ENCODE results near the gene LYRM7.
A peak's percentile ranks its signal among the peaks of the same experiment; 100 is the strongest.
"Not testable (repeated sequence)": the region's sequence is repeated elsewhere in the genome, so short reads cannot be mapped to it uniquely, and the experiment has no call there.

Gene LYRM7

DNA sequence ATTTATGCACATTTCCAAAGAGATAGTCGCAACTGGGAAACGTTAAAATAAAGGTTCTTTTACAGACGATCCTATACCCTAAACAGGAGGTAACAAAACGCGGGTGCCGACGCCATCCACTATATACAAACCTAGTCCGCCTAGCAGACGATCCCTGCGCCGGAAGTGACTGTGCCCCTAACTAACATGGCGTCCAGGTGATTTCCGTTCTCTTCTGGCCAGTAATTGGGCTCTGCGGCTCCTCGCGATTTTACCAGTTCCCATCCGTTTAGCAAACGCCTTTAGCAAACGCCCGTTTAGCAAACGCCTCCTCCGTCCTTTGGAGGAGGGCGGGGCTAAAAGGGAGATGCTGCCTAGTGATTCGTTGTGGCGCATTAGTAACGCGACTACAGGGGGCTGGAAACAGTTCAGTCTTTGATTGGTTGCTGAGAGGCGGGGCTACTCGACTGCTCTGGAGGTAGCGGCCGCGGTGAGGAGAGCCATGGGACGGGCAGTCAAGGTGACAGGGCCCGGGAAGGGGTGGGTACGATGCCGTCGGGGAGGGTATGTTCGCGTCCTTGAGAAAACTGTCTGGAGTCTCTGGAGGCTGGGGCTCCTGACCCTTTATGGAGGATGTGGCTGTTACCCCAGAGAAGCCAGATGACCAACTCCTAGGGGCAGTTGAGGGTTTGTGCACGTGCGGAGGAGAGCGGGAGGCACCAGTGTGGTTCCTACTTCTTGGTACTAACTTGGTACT lies at the start of gene LYRM7:
Gene LYRM7 (plus strand): TSS at position 405 of the 736 bp plus-strand sequence. CDS start 77 bp downstream, at position 482.
- DNase-seq (ENCODE audit: low spot score): peak; percentile 98

DNA sequence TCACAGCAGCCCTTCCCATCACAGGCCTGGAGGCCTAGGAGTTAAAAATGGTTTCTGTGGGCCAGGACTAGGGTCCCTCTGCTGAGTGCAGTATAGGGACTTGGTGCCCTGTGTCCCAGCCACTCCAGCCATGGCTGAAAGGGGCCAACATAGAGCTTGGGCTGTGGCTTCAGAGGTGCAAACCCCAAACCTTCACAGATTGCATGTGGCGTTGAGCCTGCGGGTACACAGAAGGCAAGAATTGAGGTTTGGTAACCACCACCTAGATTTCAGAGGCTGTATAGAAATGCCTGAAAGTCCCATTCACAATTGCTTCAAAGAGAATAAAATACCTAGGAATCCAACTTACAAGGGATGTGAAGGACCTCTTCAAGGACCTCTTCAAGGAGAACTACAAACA lies 43.5 kb upstream of the LYRM7 start:
- not testable (repeated sequence) for DNase-seq (ENCODE audit: low spot score)

DNA sequence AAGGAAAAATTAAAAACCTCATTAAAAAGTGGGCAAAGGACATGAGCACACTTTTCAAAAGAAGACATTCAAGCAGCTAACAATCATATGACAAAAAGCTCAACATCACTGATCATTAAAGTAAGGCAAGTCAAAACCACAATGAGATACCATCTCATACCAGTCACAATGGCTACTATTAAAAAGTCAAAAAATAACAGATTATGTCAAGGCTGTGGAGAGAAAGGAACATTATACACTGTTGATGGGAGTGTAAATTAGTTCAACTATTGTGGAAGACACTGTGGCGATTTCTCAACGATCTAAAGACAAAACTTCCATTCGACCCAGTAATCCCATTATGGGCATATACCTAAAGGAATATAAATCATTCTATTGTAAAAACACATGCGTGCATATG lies 41.4 kb upstream of the LYRM7 start:
- DNase-seq (ENCODE audit: low spot score): no peak

DNA sequence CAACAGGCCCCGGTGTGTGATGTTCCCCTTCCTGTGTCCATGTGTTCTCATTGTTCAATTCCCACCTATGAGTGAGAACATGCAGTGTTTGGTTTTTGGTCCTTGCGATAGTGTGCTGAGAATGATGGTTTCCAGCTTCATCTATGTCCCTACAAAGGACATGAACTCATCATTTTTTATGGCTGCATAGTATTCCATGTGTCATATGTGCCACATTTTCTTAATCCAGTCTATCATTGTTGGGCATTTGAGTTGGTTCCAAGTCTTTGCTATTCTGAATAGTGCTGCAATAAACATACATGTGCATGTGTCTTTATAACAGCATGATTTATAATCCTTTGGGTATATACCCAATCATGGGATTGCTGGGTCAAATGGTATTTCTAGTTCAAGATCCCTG lies 37.7 kb upstream of the LYRM7 start:
- not testable (repeated sequence) for DNase-seq (ENCODE audit: low spot score)

DNA sequence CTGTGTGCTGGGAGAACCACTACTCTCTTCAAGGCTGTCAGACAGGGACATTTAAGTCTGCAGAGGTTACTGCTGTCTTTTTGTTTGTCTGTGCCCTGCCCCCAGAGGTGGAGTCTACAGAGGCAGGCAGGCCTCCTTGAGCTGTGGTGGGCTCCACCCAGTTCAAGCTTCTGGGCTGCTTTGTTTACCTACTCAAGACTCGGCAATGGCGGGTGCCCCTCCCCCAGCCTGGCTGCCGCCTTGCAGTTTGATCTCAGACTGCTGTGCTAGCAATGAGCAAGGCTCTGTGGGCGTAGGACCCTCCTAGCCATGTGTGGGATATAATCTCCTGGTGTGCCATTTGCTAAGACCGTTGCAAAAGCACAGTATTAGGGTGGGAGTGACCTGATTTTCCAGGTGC lies 32.3 kb upstream of the LYRM7 start:
- not testable (repeated sequence) for DNase-seq (ENCODE audit: low spot score)

DNA sequence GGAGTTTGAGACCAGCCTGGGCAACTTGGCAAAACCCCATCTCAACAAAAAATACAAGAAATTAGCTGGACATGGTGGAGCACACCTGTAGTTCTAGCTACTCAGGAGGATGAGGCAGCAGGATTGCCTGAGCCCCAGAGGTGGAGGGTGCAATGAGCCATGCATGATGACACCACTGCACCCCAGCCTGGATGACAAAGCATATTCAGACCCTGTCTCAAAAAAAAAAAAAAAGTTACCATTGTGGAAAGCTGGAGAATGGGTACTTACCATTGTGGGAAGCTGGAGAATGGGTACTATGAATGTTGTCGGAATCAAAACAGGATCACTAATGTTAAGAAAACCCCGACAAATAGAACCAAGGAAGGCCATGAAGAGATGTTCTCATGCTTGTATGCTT lies 31.4 kb upstream of the LYRM7 start:
- DNase-seq (ENCODE audit: low spot score): no peak

DNA sequence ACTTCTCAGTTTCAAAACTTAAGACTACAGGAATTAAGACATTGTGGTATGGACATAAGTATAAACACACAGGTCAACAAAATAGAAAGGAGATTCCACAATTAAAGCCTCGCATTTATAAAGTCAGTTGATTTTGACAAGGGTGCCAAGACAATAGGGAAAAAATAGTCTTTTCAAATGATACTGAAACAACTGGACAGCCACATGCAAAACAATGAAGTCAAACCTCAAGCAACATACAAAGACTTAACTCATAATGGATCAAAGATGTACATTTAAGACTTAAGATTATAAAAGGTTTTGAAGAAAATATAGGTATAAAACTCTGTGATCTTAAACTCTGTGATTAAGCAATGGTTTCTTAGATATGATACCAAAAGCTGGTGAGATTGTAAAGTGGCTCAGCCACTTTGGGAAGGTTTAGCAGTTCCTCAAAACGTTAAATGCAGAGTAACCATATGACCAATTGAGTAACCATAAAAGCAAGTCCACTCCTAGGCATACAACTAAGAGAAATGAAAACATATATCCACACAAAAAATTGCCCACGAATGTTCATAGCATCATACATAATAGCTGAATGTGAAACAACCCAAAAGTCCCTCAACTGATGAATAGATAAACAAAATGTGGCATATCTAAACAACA lies 27.6 kb upstream of the LYRM7 start:
- DNase-seq (ENCODE audit: low spot score): no peak

DNA sequence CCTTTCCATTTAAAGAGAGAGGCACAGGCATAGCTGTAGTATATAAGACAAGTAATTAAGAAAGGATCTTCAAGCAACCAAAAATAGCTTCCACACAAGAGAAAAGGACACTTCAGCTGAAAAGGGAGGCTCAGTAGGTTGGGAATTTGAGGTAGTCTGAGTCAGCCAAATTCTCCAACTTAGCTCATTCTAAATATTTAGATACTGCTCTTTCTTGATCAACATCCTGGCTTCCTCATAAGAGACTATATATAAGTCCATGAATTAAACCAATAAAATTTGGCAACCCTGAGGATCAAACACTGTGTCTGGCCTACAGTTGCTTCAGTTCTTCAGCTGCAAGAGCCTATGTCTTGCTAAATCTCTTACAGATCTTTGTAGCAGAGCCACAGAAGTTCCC lies 23.5 kb upstream of the LYRM7 start:
- no peak for DNase-seq (ENCODE audit: low spot score)

DNA sequence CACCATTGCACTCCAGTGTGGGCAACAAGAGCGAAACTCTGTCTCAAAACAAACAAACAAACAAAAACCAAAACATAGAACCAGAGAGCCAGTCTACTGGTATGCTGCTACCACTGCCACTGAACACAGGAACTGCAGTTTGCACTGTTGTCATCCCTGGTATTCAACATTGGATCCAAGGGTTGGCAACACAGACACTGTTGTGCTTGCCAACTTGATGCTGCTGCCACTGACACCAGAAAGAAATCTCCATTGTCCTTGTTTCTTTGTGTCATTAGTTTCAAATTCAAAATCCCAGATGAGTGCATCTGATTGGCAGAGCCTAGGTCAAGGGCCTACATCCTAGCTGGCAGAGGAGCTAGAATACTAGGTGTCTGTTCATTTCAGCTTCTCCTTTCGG lies 21.9 kb upstream of the LYRM7 start:
- DNase-seq (ENCODE audit: low spot score): no peak

DNA sequence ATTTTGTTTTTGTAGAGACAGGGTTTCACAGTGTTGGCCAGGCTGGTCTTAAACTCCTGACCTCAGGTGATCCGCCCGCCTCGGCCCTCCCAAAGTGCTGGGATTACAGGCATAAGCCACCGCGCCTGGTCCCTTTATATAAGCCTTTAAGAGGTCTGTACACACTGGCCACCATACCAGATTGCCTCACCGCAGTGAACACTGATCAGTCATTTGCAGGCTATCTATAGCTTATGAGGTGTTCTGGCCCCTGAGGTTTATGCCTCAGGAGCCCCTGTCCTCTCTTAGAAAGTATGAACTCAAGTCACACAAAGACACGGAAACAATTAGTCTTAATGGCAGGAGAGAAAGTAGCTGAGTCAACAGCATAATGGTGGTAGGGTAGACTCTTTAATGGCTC lies 20.3 kb upstream of the LYRM7 start:
- DNase-seq (ENCODE audit: low spot score): no peak

DNA sequence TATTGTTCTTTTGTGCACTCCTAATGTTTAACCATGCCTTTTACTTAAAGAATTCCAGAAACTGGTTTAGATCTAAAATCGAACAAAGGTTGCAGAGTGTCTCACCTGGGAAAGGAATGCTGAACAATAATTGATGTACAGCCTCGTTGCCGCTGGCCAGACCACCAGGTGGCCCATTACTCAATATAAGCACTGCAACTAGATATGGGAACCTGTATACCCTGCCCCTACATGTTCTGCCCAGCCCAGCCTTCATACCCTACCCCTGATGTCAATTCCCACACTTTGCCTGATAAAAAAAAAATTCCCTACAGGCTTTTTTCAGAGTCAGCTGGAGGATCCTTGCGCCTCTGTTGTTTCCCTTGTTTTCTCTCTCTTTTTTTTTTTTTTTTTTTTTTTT lies 19.5 kb upstream of the LYRM7 start:
- DNase-seq (ENCODE audit: low spot score): no peak

DNA sequence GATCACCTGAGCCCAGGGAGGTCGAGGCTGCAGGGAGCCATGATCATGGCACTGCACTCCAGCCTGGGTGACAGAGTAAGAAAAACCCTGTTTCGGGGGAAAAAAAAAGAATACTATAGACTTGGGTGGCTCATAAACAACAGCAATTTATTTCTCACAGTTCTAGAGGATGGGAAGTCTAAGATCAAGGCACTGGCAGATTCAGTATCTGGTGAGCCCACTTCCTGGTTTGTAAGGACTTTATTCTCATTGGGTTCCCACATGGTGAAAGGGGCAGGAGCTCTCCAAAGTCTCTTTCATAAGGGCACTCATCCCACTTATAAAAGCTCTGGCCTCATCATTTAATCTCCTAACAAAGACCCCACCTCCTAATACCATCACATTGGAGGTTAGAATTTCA lies 14.4 kb upstream of the LYRM7 start:
- DNase-seq (ENCODE audit: low spot score): no peak

DNA sequence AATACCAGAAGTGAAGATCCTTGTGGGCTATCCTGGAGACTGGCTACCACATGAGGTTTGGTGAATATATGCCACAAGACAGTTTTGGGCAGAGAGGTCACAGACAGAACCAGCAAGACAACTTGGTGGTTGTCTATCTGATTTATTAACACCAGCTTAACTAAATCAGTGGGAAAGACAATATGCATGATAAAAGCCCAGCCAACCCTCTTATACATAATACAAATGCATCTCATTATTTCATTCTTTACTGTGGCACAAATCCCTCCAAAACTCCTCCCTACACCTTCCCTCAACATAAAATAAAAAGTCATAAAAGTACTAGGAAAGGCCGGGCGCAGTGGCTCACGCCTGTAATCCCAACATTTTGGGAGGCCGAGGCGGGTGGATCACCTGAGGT lies 13.8 kb upstream of the LYRM7 start:
- no peak for DNase-seq (ENCODE audit: low spot score)

DNA sequence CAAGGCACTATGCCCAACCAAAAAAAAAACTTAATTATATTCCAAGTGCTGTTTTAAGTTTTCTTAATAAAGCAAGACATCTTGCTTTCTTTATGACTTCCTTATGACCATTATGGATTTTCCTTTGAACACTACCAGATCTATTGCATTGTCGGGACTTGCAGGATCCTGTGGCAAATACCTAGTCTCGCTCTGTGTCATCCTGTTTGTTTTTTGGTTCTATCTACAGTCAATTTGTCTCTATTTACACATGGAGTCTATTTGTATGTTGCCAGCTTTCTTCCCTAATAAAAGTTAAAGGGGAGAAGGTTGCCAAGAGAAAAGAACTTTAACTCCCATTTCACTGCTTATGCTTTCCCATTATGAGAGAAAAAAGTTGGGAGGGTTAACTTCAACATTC lies 10.6 kb upstream of the LYRM7 start:
- no peak for DNase-seq (ENCODE audit: low spot score)

DNA sequence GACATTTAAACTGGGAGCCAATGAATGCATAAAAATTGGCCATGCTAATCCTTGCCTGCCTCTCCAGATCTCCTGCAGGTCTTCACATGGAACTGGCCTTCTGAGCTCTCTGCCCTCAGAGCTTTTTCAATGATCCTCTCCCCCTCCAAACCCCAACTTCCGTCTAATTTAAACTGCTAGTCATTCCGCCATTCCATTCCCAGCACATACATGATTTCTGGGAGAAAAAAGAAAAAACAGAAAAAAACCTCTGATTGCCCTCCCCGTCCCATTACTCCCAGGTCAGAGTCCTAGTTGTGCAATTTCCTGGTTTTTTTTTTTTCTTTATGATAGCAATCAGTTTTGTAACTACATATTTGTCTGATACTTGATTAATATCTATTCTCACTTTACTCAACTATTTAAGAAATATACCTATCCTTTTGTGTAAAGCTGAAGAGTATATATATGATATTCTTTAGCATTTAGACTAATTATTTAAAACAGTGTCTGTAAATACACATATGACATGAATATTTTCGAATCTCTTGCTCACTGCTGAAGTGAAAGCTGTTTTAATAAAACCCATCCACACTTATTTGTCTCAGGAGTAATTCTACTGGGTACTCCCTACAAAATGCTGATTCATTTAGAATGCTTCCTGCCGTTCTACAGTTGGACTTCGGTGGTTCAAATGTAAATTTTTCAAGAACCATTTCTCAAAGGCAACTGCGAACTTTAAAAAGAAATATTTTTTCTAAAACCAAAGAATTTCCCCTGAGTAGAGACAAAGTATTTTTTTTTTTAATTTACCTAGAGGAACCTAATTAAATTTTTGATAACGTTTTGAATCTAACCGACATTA lies 7.2 kb upstream of the LYRM7 start:
- no peak for DNase-seq (ENCODE audit: low spot score)

DNA sequence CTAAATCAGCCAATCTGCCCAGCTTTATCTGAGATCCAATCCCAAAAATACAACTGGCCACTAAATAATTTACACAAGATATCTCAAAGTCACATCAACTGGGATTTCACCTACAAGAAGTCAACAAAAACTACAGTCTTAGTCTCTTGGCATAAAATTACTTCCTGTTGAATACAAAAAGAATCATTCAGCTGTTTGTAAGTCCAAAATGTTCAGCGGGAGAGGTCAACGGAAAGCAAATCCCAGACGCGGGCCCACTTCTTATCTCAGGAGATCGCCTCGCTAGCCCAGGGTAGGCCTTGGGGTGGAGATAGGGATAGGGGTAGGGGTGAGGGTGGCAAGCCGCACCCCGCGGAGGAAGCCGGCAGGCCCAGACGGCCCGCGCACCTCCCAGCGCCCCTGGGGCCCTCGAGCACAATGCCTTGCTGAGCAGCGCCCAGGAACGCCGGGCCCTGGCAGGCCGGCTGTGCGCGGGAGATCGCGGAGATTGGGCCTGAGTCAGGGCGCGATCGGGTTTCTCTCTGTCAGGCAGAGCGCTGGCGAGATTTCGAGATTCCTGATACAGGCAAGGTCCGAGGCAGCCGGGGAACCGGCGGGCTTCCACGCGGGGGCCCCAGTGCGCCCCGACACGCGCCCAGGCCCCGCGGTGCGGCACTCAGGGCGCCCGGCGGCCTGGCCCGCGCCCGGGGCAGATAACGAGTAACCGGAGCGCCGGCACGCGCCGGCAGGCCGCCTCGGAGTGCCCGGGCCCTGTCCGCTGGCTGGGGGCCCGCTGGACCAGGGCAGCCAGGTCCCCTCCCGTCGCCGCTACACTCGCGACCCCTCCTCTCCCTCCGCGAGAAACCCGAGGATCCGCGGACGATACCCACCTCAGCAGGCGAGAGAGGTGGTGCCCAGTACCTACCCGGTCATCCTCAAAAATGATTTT lies 6.3 kb upstream of the LYRM7 start:
- peak; percentile 74 for DNase-seq (ENCODE audit: low spot score)

DNA sequence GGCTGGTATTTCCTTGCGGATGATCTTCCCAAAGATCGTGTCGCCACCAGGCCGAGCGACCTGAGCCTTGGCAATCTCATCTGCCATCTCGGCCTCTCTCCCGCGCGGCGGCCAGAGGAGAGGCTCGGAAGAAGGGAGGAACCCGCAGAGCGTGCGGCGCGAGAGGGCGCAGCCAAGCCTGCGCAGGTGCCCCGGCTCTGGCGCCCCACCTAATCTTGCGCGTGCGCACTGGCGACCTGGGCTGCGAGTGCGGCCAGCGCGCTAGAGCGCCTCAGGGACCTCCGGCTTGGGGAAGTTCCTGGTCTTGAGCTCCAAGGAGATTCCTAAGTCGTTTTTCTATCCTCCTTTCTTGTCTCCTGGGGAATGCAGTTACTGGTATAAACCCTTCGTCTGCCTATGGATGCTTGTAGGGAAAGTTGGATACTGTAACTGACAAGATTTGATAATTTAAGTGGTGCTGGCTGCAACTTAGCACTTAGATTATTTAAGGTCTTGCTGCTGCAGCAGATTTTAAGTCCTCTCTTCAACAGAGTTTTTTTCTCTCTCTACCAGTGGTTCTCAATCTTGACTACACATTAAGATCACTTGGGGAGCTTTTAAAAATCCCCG lies 5.5 kb upstream of the LYRM7 start, which contains the start of gene HINT1:
Gene HINT1 (minus strand): TSS at position 138 of the 609 bp plus-strand sequence. CDS start 51 bp downstream, at position 87.
- peak; percentile 93 for DNase-seq (ENCODE audit: low spot score)

DNA sequence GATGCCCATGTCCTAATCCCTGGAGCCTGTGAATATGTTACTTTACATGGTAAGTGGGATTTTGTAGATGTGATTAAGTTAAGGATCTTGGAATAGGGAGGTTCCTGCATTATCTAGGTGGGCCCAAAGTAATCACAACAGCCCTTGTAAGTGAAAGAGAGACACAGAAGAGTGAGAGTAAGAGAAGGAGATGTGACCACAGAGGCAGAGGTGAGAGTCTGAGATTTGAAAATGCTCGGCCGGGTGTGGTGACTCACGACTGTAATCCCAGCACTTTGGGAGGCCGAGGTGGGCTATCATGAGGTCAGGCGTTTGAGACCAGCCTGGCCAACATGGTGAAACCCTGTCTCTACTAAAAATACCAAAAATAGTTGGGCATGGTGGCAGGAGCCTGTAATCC lies 3.1 kb upstream of the LYRM7 start:
- DNase-seq (ENCODE audit: low spot score): no peak

DNA sequence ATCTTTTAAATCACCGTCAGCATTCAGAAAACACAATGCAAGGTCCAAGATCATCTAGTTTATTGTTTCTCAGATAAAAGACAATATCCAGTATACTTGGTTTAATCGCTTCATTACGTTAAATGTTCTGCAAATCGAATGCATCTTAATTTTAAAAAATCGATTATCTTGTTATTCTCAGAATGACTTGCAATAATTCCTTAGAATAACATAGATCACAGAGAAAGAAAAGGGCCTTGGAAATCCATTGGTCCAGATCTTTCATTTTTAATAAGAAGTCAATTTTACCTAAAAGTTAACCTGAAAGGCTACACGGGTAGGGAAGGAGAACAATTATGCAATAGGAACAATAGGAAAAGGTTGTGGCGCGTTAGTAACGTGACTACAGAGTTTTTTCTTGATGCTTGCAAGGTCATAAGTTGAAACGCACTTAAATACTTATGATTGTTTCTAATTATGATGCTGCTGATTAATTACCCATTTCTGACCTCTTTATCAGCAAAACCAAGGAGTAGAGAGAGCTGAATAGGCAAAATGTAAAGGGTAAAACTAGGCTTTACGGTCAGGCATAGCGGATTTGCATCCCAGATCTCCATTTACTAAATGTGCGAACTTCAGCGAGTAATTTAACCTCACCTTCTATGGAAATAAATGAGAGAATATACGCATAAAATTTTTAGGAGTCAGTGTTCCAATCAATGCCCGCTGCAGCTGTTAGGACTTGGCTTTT lies 769 bp upstream of the LYRM7 start:
- no peak for DNase-seq (ENCODE audit: low spot score)

DNA sequence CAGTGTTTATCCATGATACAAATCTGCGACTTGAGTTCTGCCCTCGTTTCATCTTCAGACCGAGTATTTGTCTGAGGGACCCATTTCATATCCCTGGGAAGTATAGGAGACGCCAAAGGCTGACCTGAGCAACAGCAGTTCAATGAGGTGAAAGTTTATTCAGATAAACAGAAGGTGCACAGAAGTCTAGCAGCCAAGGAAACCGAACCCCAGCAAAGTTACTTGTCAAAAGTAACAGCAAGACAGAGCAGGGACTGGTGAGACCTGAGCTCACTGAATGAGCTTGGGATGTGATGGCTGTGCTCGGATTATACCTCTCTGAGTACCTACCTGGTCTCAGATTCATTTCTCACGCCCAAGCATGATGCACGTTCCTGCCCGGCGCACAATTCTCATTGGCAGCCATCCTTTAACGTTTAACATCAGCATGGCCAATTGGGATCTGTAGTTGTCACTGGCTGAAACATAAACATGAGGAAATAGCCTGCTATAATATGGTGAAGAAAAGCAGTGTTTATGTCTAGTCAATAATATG lies 599 bp downstream of the LYRM7 start:
- peak; percentile 14 for DNase-seq (ENCODE audit: low spot score)
